ENCODE results near the gene SLC5A2.
"Not testable (repeated sequence)": the region's sequence is repeated elsewhere in the genome, so short reads cannot be mapped to it uniquely, and the experiment has no call there.

The SLC5A2 gene

GRCh38 chr16:31483081-31483480 is at the start of gene SLC5A2:
Gene SLC5A2 (plus strand): TSS chr16:31483123. CDS start chr16:31483137, 14 bp downstream.
- TF ChIP-seq EZH2phosphoT487 (IDR thresholded peaks at IDR 0.05; ENCODE audit: low read depth) = no peak
- TF ChIP-seq, protein P1, sequence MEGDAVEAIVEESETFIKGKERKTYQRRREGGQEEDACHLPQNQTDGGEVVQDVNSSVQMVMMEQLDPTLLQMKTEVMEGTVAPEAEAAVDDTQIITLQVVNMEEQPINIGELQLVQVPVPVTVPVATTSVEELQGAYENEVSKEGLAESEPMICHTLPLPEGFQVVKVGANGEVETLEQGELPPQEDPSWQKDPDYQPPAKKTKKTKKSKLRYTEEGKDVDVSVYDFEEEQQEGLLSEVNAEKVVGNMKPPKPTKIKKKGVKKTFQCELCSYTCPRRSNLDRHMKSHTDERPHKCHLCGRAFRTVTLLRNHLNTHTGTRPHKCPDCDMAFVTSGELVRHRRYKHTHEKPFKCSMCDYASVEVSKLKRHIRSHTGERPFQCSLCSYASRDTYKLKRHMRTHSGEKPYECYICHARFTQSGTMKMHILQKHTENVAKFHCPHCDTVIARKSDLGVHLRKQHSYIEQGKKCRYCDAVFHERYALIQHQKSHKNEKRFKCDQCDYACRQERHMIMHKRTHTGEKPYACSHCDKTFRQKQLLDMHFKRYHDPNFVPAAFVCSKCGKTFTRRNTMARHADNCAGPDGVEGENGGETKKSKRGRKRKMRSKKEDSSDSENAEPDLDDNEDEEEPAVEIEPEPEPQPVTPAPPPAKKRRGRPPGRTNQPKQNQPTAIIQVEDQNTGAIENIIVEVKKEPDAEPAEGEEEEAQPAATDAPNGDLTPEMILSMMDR (IDR thresholded peaks at IDR 0.05; ENCODE audit: low read depth, low read length) = no peak
- Histone ChIP-seq H3K27me3 (ENCODE audit: low read depth, low read length) (peaks cover 10% of the 10 kb centered on the region), H3K9ac (ENCODE audit: low read length) (no peak within 1 kb of the TSS), H2AFZ (ENCODE audit: low read depth, low read length) (no peak within 1 kb of the TSS), H3K4me1 (ENCODE audit: low read length) (no peaks in the 10 kb centered on the region), H3K27ac (ENCODE audit: low read length) (no peak within 1 kb of the TSS), H3K9me3 (ENCODE audit: insufficient read depth, low read length) (no peaks in the 10 kb centered on the region), H3K36me3 (replicated peaks; ENCODE audit: low read depth, low read length) (no peaks in the 10 kb centered on the region), H3K4me2 (ENCODE audit: low read length) (no peak within 1 kb of the TSS), H3K4me3 (ENCODE audit: low read length) (no peak within 1 kb of the TSS), H3K79me2 (ENCODE audit: low read length) (no peaks in the 10 kb centered on the region), H4K20me1 (ENCODE audit: insufficient read depth, low read length) (no peaks in the 10 kb centered on the region)

DNA sequence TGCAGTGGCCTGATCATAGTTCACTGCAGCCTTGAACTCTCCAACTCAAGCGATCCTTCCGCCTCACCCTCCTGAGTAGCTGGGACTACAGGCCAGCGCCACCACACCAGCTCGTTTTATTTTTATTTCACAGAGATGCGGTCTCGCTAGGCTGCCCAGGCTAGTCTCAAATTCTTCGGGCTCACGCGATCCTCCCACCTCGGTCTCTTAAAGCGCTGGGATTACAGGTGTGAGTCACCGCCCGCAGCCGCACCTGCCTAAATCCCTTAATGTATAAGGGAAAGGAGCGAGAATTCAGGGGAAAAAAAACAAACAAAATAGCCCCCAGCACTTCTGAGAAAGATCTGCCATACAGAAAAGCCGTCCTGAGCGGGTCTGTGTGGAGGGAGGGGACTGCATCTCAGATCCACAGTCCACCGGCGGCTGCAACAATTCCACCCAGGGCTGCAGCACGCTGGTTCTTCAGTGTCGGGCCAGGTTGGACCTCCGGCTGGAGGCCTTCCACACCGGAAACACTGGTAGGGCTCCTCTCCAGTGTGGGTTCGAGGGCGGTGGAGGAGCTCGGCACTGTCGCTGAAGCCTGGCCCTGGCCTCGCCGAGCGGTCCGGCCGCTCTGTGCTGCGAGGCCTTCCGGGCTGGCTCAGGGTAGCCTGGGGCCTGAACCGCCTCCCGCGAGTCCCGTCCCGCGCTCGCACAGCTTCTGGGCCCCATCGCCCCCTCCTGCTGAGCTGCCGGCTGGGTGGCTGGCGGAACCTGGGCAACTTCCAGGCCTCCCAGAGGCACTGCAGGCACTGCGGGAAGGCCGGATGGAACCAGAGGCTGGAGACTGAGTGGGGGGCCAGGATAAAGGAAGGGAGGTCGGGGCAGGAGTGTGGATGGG is 47.3 kb upstream of the SLC5A2 start:
- Histone ChIP-seq H3K9me3 (ENCODE audit: insufficient read depth, low read length) (no peaks in the 10 kb centered on the region), H3K4me3 (ENCODE audit: low read length) (no peak overlapping the region), H3K27me3 (ENCODE audit: low read depth, low read length) (no peaks in the 10 kb centered on the region), H4K20me1 (ENCODE audit: insufficient read depth, low read length) (no peaks in the 10 kb centered on the region), H3K4me1 (ENCODE audit: low read length) (peaks cover 14% of the 10 kb centered on the region), H3K27ac (ENCODE audit: low read length) (no peak overlapping the region), H2AFZ (ENCODE audit: low read depth, low read length) (no peak overlapping the region), H3K79me2 (ENCODE audit: low read length) (no peaks in the 10 kb centered on the region), H3K36me3 (replicated peaks; ENCODE audit: low read depth, low read length) (no peaks in the 10 kb centered on the region), H3K9ac (ENCODE audit: low read length) (no peak overlapping the region), H3K4me2 (ENCODE audit: low read length) (no peak overlapping the region)
- TF ChIP-seq, protein P1 (IDR thresholded peaks at IDR 0.05; ENCODE audit: low read depth, low read length) = no peak
- no peak for TF ChIP-seq EZH2phosphoT487 (IDR thresholded peaks at IDR 0.05; ENCODE audit: low read depth)

- TF ChIP-seq EZH2phosphoT487 (IDR thresholded peaks at IDR 0.05; ENCODE audit: low read depth) = no peak
- TF ChIP-seq, protein P1 (IDR thresholded peaks at IDR 0.05; ENCODE audit: low read depth, low read length) = no peak
- Histone ChIP-seq H4K20me1 (ENCODE audit: insufficient read depth, low read length) (no peaks in the 10 kb centered on the region), H3K9me3 (ENCODE audit: insufficient read depth, low read length) (no peaks in the 10 kb centered on the region), H3K4me3 (ENCODE audit: low read length) (no peak overlapping the region), H2AFZ (ENCODE audit: low read depth, low read length) (no peak overlapping the region), H3K27ac (ENCODE audit: low read length) (no peak overlapping the region), H3K4me1 (ENCODE audit: low read length) (peaks cover 14% of the 10 kb centered on the region), H3K9ac (ENCODE audit: low read length) (no peak overlapping the region), H3K36me3 (replicated peaks; ENCODE audit: low read depth, low read length) (no peaks in the 10 kb centered on the region), H3K79me2 (ENCODE audit: low read length) (no peaks in the 10 kb centered on the region), H3K4me2 (ENCODE audit: low read length) (no peak overlapping the region), H3K27me3 (ENCODE audit: low read depth, low read length) (no peaks in the 10 kb centered on the region)
These were observed 46.5 kb upstream of the SLC5A2 start for GRCh38 chr16:31436221-31437045.

DNA sequence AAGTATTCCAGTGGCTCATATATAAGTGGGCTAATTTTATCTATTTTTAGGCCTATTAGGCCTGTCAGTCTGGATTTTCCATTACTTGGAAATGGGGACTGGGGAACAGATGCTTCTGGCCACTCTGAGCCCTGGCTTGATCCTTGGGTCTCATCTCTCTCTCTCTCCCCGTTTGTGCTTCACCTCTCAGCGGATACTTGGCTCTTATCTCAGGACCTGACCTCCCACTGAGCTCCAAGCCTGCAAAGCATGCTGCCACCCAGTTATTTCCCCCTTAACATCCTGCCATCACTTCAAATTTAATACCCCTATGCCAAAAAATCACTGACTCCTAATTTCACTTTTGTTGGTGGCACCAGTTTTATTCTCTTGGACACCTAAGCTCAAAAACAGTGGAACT is 44.5 kb upstream of the SLC5A2 start:
- no peak overlapping the region for H2AFZ ChIP-seq (ENCODE audit: low read depth, low read length)
- H3K36me3 ChIP-seq (replicated peaks; ENCODE audit: low read depth, low read length) = no peaks in the 10 kb centered on the region
- no peaks in the 10 kb centered on the region for H3K9me3 ChIP-seq (ENCODE audit: insufficient read depth, low read length)
- H3K27ac ChIP-seq (ENCODE audit: low read length) = no peak overlapping the region
- TF ChIP-seq, protein P1 (IDR thresholded peaks at IDR 0.05; ENCODE audit: low read depth, low read length) = no peak
- no peak for TF ChIP-seq EZH2phosphoT487 (IDR thresholded peaks at IDR 0.05; ENCODE audit: low read depth)
- H3K27me3 ChIP-seq (ENCODE audit: low read depth, low read length) = no peaks in the 10 kb centered on the region
- no peaks in the 10 kb centered on the region for H3K79me2 ChIP-seq (ENCODE audit: low read length)
- H3K9ac ChIP-seq (ENCODE audit: low read length) = no peak overlapping the region
- peaks cover 14% of the 10 kb centered on the region for H3K4me1 ChIP-seq (ENCODE audit: low read length)
- no peak overlapping the region for H3K4me2 ChIP-seq (ENCODE audit: low read length)
- H4K20me1 ChIP-seq (ENCODE audit: insufficient read depth, low read length) = no peaks in the 10 kb centered on the region
- H3K4me3 ChIP-seq (ENCODE audit: low read length) = no peak overlapping the region

DNA sequence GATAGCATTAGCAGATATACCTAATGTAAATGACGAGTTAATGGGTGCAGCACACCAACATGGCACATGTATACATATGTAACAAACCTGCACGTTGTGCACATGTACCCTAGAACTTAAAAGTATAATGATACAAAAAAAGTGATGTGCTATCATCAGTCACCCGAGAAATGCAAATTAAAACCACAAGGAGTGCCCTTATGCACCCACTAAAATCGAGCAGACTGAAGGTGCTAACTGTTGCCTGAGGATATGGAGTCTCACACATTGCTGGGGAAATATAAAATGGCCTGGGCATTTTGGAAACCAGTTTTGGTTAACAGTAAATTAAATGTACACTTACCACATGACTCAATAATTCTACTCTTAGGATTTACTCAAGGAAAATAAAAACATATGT is 43.9 kb upstream of the SLC5A2 start:
- not testable (repeated sequence) for H3K9ac ChIP-seq (ENCODE audit: low read length); H3K36me3 ChIP-seq (replicated peaks; ENCODE audit: low read depth, low read length)
- H3K4me2 ChIP-seq (ENCODE audit: low read length) = peak overlapping the region; percentile 41

More for the DNA sequence above, 43.9 kb upstream of the SLC5A2 start:
- not testable (repeated sequence) for H3K4me3 ChIP-seq (ENCODE audit: low read length); H3K9me3 ChIP-seq (ENCODE audit: insufficient read depth, low read length); H3K27me3 ChIP-seq (ENCODE audit: low read depth, low read length); H3K79me2 ChIP-seq (ENCODE audit: low read length); H2AFZ ChIP-seq (ENCODE audit: low read depth, low read length); H3K27ac ChIP-seq (ENCODE audit: low read length); H4K20me1 ChIP-seq (ENCODE audit: insufficient read depth, low read length)
- H3K4me1 ChIP-seq (ENCODE audit: low read length) = peaks cover 14% of the 10 kb centered on the region
